Testis (tissue), 3 donors: ENCODE measurements around the gene KRT23. TPM values are rescaled to one million over a fixed set of nuclear protein-coding genes. Genes with fewer than 3 reads are reported as not detected.

ENCODE experiments used
- DNase-seq: peaks from one replicate; pipeline ENCODE4 v3.0.0-alpha.2; 2019
- H3K27ac ChIP-seq, 2 donors: fragments of 200-600 bp; sonication (generic); one replicate each; pipeline ENCODE4 v1.5.1; 2019
- H3K27me3 ChIP-seq: fragments of 200-600 bp; sonication (generic); one replicate; pipeline ENCODE4 v1.5.1; 2019
- H3K36me3 ChIP-seq: fragments of 200-600 bp; sonication (generic); one replicate; pipeline ENCODE4 v1.5.1; 2017; ENCODE audit warnings: low read depth; ENCODE audit errors: missing control alignments
- H3K4me1 ChIP-seq: fragments of 200-600 bp; sonication (generic); one replicate; pipeline ENCODE4 v1.5.1; 2019
- H3K4me3 ChIP-seq, 2 donors: fragments of 200-600 bp; sonication (generic); one replicate each; pipeline ENCODE4 v1.5.1; 2017 to 2019
- H3K9me3 ChIP-seq: fragments of 200-600 bp; sonication (generic); one replicate; pipeline ENCODE4 v1.5.1; 2017
- CTCF ChIP-seq, 3 experiments: fragments of 450-650 bp in 2 of 3; fragments of 200-600 bp in 1 of 3; sonication (generic) in 1 of 3; IDR thresholded peaks; one replicate each; pipeline ENCODE4 v1.5.1; 2016 to 2019; ENCODE audit warnings: antibody characterized with exemption in 3 of 3, mild to moderate bottlenecking in 2 of 3, moderate library complexity in 1 of 3
- POLR2A ChIP-seq: fragments of 450-650 bp; IDR thresholded peaks from one replicate; pipeline ENCODE4 v1.6.1; 2017; ENCODE audit warnings: antibody characterized with exemption, mild to moderate bottlenecking, moderate library complexity
- WGBS, 2 donors: methylation state at CpG; one replicate each; pipeline ENCODE4 v1.1.5; 2018; 5-methylcytosine and 5-hydroxymethylcytosine counted together
- intact Hi-C: fragments of 100-400 bp; cut with DNase I; formaldehyde crosslinking; loops from one replicate; pipeline ENCODE4 v1.15.1; 2023; ENCODE audit warnings: low total_unique reads
- polyA plus RNA-seq: library from polyadenylated mRNA; stranded (reverse); fragments of 350-450 nt; fragmentation: Illumina TruSeq; extraction: RNeasy Lipid Tissue Mini Kit (QIAGEN cat#74804); gene quantifications from one replicate; pipeline ENCODE4 v1.2.3, GENCODE V29; 2014; ENCODE audit warnings: low read depth, low replicate concordance; ENCODE audit not compliant: insufficient read depth
- total RNA-seq, 2 donors: library from RNA; depleted of rRNA; stranded (reverse); fragments of >200 nt; gene quantifications; one replicate each; pipeline ENCODE4 v1.2.3, GENCODE V29; 2016

KRT23 gene
- total and polyA plus RNA-seq, 3 donors from 2014 or later, result 14.0 to 52.2 (median 17.3) TPM

GRCh38 chr17:40916366-40916765, 21.1 kb downstream of the KRT23 start:
- H3K4me3 ChIP-seq, result no peak overlapping the region
- no peak overlapping the region for H3K27ac ChIP-seq
- 39 to 60% methylated on average over 1 of the region's 1 CpG for WGBS, 2 donors
- TF ChIP-seq POLR2A (no peak), CTCF (IDR thresholded peaks at IDR 0.05) (no peak)
- H3K9me3 ChIP-seq, result no peaks in the 10 kb centered on the region
- no peaks in the 10 kb centered on the region for H3K4me1 ChIP-seq
- DNase-seq, result no peak
- H3K27me3 ChIP-seq, result no peaks in the 10 kb centered on the region
- intact Hi-C loops, result no loop called here
- no peaks in the 10 kb centered on the region for H3K36me3 ChIP-seq

- 78 to 80% methylated on average over 2 of the region's 2 CpGs for WGBS, 2 donors
- no peaks in the 10 kb centered on the region for H3K27me3 ChIP-seq
- H3K9me3 ChIP-seq, result no peaks in the 10 kb centered on the region
- intact Hi-C loops, result no loop called here
- no peak for DNase-seq
- H3K4me3 ChIP-seq, result no peak overlapping the region
- no peak overlapping the region for H3K27ac ChIP-seq
- no peaks in the 10 kb centered on the region for H3K4me1 ChIP-seq
- no peaks in the 10 kb centered on the region for H3K36me3 ChIP-seq
- TF ChIP-seq CTCF (IDR thresholded peaks at IDR 0.05) (no peak), POLR2A (no peak)
These were observed 21.7 kb downstream of the KRT23 start for GRCh38 chr17:40915721-40916256.

- H3K36me3 ChIP-seq, result no peaks in the 10 kb centered on the region
- H3K4me1 ChIP-seq, result no peaks in the 10 kb centered on the region
- DNase-seq, result no peak
- intact Hi-C loops, result no loop called here
- H3K27ac ChIP-seq, result no peak overlapping the region
- H3K4me3 ChIP-seq, result no peak overlapping the region
- no peak for TF ChIP-seq POLR2A
- H3K27me3 ChIP-seq, result no peaks in the 10 kb centered on the region
- 76 to 84% methylated on average over 3 of the region's 3 CpGs for WGBS, 2 donors
- H3K9me3 ChIP-seq, result no peaks in the 10 kb centered on the region
These were observed 22.2 kb downstream of the KRT23 start for GRCh38 chr17:40915199-40915661.

GRCh38 chr17:40914075-40914855, 23.2 kb downstream of the KRT23 start:
- Histone ChIP-seq H3K27me3 (no peaks in the 10 kb centered on the region), H3K4me3 (no peak overlapping the region), H3K36me3 (no peaks in the 10 kb centered on the region), H3K4me1 (peaks cover 6% of the 10 kb centered on the region), H3K9me3 (no peaks in the 10 kb centered on the region), H3K27ac (no peak overlapping the region)
- TF ChIP-seq POLR2A (no peak), CTCF (IDR thresholded peaks at IDR 0.05) (no peak)
- intact Hi-C loops, result no loop called here
- 77 to 96% methylated on average over 3 of the region's 3 CpGs for WGBS, 2 donors
- no peak for DNase-seq

- 84 to 87% methylated on average over 13 of the region's 13 CpGs for WGBS, 2 donors
- Histone ChIP-seq H3K9me3 (no peaks in the 10 kb centered on the region), H3K27me3 (no peaks in the 10 kb centered on the region), H3K4me1 (peaks cover 6% of the 10 kb centered on the region), H3K27ac (no peak overlapping the region), H3K36me3 (no peaks in the 10 kb centered on the region), H3K4me3 (no peak overlapping the region)
- TF ChIP-seq POLR2A, result no peak
- TF ChIP-seq CTCF (IDR thresholded peaks at IDR 0.05), result no peak
- no peak for DNase-seq
- intact Hi-C loops, result no loop called here
These were observed 24.8 kb downstream of the KRT23 start for GRCh38 chr17:40912486-40913210.
